Activated T-helper 1 cell treated with anti-CD3 and anti-CD28 coated beads, Interleukin-2, amount 50 U/mL, for 16 hours (primary cell): ENCODE results near the gene NRIP1.
"Not testable (repeated sequence)": the region's sequence is repeated elsewhere in the genome, so short reads cannot be mapped to it uniquely, and the experiment has no call there.

Experiments used
- DNase-seq, 2 donors: peaks; one replicate each; pipeline ENCODE4 v3.0.0-alpha.2; 2020; ENCODE audit warnings: low read depth in 1 of 2, low spot score in 1 of 2

Gene NRIP1

DNA sequence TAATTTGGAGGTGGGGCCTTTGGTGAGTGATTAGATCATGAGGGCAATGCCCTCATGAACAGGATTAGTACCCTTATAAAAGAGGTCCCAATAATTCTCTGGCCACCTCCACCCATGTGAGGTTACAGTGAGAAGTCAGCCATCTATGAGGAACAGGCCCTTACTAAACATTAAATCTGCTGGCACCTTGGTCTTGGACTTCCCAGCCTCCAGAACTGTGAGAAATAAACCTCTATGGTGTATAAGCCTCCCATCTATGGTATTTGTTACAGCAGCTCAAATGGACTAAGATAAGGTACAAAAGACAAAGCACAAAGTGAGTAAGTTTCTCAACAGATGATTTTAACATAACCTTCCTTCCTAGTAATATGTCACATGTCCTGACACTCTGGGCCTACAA lies 22.3 kb downstream of the NRIP1 start:
- no peak for DNase-seq

DNA sequence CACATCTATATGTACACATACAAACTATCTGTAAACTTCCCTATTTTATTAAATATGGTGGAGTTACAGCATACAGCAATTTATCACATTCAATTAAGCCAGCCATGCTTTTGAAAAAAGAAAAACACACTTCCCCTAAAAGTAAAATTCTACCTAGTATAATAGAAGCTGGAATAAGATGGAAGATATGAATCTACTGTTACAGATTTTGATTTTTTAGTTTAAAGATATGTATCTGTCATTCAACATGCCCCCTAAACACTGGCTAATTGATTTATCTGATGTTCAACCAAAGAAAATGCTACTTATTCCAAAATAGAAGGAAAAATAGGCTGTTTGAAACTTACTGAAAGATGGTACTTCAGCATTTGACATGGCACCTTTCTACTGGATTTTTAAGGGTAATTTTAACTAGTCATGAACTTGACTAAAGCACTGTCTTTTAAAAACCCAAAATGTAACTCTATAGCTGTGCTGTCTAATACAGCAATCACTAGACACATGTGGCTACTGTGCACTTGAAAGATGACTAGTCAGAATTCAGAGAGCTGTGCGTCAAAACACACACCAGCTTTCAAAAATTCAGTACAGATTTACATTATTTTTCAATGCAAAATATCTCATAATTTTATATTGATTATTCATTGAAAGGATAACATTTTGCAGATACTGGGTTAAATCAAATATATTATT lies 25.0 kb downstream of the NRIP1 start:
- no peak for DNase-seq

DNA sequence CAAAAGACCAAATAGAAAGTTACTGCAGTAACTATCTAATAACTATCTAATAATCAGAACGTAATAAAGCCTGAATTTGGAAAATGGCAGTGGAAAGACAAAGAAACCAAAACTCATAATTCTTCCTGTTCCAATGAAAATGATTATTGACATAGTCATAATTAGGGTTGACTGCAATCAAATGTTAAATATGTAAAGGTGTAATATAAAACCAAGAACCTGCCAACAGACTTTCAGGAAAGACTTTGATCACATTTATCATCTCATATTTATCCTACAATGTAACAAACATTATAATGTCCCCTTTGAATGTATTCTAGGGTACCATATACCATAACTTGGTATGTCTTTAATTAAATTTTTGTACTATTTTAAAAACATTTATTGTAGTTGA lies 26.9 kb downstream of the NRIP1 start:
- DNase-seq: no peak

DNA sequence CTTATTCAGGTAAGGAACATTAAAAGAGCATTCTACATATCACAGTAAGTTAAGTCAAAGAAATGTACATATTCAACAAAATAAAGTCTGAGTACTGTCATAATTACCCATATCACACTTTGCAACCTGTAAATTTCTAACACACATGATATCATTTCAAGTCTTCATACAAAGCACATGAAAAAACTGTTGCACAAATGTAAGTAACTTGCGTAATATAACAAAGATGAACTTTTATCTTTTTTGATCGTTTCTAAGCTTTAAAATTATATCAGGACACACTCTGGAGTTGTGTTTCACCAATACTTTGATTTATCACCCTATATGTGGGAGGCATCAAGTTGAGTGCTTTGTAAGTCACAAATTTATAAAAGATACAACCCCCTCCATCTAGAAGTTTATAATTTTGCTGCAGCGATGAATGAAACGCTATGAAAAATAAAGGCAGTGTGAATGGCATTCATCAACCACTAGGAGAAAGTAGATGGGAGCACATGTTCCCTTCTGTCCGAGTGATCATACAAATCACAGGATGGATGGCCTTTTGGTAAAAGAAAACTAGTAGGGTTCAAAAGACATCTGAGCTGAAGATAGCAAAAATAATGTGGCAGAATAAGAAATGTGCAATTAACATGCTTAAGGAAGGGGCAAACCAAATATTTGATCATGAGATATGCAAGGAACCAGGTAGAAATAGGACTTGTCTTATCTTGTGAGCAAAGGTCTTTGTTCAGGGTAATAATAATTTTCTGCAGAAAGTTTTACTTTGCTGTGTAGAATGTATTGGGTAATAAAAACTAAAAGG lies 27.5 kb downstream of the NRIP1 start:
- DNase-seq: no peak

DNA sequence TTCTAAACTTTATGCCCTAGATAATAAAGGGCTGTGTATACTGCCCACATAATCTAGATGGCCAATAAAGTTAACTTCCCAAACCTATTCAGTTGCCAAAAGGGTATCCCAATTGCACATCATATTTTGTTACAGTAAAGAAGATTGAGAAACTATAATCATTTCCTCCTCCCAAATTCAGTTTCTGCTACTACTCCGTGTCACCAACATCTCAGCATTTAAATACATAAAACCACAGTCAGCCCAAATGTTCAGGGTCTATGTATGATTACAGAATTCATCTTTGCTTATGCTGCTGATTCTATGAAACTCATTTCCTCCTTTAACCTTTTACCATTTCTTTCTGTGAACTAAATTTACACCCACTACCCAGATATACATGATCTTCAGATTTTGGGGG lies 28.6 kb downstream of the NRIP1 start:
- DNase-seq: no peak

DNA sequence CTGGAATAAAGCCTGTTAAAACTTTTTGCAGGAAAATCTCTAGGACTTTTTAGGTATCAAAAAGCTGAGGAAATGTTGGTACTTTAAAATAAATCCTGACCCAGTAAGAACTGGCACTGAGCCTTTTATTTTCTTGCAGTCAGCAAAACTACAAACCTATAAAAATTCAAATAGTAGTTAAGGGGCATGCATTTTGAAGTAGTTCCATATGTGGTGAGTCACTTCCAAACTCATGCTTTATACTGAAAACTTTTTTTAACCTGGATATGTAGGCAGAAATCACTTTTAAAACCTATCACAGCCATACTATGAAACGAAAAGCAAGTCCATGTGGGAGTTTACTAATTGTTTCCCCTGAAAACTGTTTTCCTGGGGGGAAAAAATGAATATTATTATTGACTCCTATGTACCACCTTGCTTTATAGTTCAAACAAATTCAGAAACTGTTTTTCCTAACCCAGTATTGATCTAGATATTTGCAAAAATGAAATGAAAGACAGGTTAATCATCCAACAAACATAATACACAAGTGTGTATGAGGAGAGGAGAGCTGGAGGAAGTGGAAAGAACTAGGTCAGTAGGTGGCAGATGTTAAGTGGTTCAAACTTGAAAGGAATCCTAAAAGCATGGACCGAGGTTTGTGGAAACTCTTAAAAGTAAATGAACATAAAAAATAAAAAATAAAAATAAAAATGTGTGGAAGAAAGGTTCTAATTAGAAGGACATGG lies 30.5 kb downstream of the NRIP1 start:
- no peak for DNase-seq

DNA sequence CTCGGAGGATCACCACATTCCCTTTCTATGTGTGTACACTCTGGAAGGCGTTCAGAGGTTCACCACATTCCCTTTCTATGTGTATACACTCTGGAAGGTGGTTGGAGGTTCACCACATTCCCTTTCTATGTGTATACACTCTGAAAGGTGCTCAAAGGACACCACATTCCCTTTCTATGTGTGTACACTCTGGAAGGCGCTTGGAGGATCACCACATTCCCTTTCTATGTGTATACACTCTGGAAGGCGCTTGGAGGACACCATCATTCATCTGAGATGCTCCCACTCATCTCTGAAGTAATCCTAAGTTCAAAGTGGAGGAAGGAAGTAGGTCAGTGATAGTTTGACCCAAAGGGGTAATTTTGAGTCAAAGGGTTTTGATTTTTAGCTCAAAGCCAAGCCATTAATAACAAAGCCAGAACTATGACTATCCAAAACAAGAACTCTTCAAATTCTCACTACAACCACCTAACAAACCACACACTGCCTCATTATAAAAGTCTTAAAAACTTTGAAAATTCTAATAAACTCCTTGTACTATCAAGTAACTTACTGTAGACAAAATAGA lies 32.9 kb downstream of the NRIP1 start:
- DNase-seq: no peak

DNA sequence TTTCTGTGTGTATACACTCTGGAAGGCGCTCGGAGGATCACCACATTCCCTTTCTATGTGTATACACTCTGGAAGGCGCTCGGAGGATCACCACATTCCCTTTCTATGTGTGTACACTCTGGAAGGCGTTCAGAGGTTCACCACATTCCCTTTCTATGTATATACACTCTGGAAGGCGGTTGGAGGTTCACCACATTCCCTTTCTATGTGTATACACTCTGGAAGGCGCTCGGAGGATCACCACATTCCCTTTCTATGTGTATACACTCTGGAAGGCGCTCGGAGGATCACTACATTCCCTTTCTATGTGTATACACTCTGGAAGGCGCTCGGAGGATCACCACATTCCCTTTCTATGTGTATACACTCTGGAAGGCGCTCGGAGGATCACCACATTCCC lies 33.4 kb downstream of the NRIP1 start:
- DNase-seq: not testable (repeated sequence)

DNA sequence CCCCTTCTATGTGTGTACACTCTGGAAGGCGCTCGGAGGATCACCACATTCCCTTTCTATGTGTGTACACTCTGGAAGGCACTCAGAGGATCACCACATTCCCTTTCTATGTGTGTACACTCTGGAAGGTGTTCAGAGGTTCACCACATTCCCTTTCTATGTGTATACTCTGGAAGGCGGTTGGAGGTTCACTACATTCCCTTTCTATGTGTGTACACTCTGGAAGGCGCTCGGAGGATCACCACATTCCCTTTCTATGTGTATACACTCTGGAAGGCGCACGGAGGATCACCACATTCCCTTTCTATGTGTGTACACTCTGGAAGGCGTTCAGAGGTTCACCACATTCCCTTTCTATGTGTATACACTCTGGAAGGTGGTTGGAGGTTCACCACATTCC lies 33.9 kb downstream of the NRIP1 start:
- not testable (repeated sequence) for DNase-seq

DNA sequence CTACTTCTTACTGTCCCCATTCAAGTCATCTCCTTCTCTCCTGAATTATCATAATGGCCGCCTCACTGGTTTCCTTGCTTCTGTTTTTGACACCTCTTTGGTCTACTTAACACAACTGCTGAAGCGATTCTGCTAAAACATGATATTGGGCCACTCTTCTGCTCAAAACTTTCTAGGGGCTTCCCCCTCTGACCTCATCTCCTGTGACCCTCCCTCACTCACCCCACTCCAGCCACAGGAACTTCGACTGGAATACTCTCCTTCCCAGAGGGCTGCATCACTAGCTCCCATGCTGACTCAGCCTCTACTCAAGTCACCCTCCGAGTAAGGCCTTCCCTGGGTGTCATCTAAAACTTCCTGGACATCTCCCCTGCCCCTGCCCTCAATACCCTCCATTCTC lies 35.7 kb downstream of the NRIP1 start:
- no peak for DNase-seq

DNA sequence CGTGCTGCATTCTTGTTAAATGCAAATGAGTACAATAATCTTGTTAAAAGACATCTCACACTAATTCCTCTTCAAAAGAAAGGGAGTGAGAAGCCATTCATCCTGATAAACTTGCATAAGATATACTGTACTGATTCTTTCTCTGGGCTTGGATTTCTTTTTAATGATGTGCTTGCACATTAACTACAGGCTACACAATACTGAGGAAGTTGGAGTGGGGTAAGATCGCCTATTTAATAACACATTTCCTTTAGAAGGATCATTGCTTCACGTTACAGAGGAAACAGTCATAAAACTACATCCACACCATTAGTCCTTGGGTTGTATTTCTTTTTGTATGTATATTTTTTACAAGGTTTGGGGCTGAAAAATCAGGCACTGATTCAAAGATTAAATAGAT lies 36.6 kb downstream of the NRIP1 start:
- DNase-seq: no peak

DNA sequence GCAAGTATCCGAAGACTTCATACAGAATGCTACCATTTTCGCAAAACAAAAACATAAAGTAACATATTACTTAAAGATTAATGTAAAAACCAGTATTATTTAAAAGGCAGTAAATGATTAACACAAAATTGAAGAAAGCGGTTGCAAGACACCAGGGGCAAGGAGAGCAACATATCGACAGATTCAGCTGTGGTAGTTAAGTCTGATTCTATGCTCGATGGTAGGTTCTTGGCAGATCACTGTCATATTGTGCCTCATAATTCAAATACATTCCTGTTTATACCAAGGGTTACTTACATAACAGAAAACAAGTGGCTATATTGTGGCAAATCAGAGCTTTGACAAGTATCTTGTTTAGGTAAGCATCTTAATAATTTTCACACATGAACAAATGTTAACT lies 37.7 kb downstream of the NRIP1 start:
- DNase-seq: no peak

DNA sequence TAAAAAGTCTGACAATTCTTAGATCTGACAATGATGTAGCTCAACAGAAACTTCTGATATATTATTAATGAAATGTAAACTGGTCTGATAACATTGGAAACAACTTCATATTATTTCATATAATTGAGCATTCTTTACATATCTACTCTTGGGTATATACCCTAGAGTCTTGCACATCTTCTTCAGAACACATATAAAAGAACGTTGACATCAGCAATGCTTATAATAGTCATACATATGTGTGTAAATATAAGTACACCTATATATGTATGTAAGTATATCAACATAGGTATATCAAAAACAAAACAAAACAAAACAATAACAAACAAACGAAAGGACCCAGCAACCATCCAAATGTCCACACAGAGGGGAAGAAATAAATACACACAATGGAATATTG lies 38.4 kb downstream of the NRIP1 start:
- DNase-seq: no peak

DNA sequence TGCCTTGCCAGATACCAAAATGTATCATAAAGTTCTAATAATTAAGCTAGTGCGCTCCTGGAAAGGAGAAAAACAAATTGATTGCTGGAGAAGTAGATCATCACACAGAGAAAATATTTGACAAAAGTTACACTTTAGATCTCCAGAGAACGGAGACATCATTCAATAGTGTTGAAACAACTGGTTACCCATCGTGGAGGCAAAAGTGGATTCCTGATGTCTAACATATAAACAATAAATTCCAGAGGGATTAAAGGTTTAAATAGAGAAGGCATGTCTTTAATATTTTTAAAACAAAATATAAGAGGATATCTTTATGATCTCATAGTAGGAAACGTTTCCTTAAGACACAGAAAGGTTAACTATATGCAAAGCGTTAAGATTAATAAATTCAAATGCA lies 41.0 kb downstream of the NRIP1 start:
- no peak for DNase-seq

DNA sequence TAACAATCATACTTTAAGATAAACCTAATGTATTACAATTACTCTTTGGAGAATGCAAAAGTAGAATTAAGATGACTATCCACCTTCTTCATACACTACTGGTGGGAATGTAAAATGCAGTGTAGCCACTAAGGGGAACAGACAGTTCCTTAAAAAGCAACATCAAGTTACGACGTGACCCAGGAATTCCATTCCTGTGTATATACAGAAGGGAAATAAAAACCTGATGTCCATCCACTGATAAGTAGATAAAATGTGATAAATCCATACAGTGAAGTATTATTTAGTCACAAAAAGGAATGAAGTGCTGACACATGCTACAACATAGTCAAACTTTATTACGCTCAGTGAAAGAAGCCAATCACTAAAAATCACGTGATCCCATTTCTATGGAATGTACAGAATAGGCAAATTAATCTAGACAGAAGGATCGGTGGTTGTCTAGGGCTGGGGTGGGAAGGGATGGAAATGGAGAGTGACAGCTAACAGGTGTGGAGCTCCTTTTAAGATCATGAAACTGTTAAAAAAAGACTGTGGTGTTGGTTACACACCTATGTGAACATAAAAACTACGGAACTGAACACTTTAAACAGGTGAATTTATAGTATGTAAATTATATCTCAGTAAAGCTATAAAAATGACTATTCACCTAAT lies 42.1 kb downstream of the NRIP1 start:
- no peak for DNase-seq

DNA sequence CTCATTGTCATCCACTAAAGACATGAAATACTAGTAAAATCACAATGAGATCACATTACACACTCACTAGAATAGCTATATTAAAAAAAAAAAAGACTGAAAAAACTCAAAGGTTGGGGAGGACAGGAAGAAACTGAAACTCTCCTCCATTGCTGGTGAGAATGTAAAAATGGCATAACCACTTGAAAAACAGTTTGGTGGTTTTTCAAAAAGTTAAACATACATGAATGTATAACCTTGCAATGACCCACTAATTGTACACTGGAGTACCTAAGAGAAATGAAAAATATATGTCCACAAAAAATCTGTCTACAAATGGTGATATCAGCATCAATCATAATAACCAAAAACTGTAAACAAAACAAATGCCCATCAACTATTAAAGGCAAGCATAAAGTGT lies 44.0 kb downstream of the NRIP1 start:
- DNase-seq: no peak

DNA sequence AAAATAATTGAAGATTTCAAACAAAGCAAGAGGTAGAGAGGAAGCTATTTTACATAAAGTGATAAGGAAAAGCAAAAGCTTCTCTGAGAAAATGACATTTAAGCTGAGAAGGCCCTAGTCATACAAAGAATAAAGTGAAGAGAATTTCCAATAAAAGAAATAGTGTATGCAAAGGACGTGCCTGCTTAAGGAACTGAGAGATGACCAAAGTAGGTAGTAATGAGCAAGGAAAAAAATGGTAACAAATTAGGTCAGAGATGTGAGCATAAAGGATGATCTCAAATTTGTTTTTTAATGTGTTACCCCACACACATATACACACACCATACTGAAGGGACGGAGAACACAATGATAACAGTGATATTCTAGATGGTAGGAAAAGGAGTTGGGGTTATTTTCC lies 46.4 kb downstream of the NRIP1 start:
- DNase-seq: no peak

DNA sequence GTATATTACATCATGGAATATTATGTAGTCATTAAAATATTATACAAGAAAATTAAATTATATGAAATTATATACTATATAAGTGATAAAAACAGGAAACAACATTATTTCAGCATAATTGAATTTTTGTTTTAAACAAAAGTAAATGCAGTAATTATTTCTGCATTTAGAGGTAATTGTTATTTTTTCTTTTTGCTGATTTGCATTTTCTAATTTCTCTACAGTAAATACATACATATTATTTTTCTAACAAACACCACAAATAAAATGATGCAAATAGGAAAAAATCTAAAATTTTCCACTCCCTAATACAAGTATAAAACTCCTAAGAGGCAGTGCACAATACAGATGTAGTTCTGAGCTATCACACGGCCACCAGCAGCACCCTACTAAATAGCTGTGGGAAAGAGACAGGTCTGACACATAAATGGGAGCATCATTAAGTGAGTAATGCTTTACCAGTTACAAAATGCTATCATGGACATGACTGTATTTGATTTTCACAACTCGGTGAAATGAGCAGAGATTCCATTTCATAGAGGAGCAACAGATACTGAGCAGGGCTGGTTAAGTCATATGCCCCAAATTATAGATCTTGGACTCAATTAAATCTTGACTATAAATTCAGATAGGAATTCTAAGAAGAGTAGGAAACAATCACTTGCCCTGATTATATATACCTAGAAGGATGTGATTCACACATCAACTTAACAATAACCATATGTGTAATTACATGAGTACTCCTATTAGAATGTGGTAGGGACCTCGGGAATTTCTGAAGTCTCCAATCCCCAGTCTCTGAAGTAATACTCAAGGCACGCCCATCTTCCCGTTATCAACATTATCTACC lies 49.0 kb downstream of the NRIP1 start:
- DNase-seq: no peak

DNA sequence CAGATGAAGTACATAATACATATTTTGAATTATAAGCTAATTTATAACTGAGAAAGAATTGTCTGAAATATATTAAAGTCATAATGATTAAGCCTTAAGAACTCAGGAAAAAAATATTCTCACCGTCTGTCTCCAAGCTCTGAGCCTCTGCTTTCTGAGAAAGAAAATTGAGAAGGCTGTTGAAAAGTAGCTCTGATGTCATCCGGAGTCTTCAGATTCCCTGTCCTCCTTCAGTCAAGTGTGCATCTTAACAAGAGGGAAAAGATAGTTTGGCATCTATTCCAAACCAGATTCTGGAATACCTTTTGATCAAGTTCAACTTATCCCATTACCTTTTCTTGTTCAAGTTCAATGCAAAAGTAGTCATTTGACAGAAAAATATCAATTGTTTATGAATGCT lies 50.6 kb downstream of the NRIP1 start:
- no peak for DNase-seq

DNA sequence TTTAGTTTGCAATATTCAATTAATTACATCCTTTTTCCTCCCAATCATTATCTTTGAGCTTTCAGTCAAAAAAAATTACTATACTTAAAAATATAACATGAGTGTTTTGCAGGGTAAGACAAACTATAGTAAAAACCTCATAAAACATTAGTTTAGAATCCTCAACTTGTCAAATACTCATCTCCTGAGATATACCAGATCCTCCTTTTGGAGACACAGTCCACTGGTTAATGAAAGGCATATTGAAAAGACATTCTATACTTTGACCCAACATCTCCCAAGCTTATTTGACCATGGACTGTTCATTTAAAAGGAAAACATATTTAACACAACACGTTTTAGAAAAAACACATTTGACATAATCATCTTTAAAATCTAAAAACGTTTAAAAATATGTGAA lies 52.8 kb downstream of the NRIP1 start:
- no peak for DNase-seq
